ENCODE results near the gene DEGS2.
A peak's percentile ranks its signal among the peaks of the same experiment; 100 is the strongest.
"Not testable (repeated sequence)": the region's sequence is repeated elsewhere in the genome, so short reads cannot be mapped to it uniquely, and the experiment has no call there.

The DEGS2 gene

GRCh38 chr14:100178691-100179090, 19.2 kb upstream of the DEGS2 start:
- no peak for DNase-seq (ENCODE audit: low spot score)

DNA sequence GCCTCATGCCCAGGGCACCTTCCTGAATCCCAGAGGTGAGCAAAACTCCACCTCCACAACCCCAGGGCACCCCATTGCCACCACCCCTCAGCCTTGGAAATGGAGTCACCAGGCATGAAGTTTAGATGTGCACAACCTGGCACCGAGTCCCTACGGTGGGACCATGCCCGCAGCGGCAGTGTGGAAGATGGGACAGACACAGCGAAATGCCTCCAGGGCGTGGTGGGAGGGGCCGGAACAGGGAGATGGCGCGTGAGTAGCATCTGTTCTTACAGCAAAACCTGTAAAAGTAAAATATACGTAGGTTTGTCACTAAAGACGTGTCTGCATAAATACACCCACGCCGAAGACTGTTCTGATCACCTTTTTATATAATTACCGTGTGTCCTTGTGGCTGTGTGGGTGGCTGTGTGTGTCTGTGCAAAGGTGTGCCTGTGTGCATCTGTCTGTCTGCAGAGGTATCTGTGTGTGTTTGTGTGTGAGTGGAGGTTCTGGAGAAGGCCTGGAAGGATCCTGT, 17.4 kb upstream of the DEGS2 start:
- DNase-seq (ENCODE audit: low spot score), result no peak

- no peak for DNase-seq (ENCODE audit: low spot score)
Measured at GRCh38 chr14:100173353-100173752, 13.9 kb upstream of the DEGS2 start.

DNA sequence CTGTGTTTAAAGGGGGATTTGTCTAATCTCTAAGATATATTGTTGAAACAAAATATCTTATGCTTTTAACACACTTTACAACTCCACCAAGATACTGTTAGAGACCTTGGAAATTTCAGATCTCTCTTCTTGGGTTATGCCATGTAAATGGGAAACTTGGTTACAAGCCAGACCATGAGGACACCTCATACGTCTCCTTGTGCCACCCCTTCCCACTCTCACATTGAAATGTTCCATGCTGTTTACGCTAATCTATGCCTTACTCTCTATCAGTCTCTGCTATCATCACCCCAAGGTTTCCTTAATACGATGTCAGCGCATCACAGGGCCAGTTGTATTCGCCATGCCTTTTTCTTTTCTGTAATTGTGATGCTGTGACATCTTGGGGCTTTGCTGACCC, 13.4 kb upstream of the DEGS2 start:
- DNase-seq (ENCODE audit: low spot score), result no peak

GRCh38 chr14:100170880-100171279, 11.4 kb upstream of the DEGS2 start:
- no peak for DNase-seq (ENCODE audit: low spot score)

DNA sequence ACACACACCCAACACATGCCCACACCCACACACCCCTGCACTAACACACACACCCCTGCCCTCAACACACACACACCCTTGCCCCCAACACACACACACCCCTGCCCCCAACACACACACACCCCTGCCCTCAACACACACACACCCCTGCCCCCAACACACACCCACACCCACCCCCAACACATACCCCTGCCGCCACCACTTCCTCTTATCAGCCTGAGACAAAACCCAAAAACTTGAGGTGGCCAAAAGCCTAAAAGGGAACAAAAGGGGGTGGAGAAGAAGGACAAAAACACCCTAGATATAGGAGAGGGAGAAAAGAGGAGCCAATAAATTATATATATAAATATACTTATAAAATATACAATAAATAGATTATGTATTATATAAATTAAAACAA, 9.1 kb upstream of the DEGS2 start:
- DNase-seq (ENCODE audit: low spot score), result no peak

- DNase-seq (ENCODE audit: low spot score), result no peak
Measured at GRCh38 chr14:100165831-100166440, 6.5 kb upstream of the DEGS2 start.

DNA sequence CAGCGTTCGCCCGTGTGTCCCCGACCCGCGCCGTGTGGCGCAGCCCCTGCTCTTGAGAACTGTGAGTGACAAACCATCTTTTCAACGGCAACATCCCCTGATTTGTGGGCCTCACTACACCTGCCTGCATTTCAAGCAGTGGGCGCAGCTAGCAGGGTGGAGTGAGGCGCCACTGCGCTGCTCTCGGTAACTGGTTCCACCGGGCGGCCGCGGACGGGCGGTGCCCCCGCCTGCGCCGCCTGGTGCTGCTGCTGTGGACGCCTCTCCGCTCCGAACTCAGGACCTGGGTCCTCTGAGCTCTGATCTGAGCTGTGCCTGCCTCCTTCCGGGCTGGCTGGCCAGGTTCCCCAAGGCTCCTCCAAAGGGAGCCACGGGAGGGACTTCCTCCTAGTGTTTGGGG, 5.9 kb upstream of the DEGS2 start:
- DNase-seq (ENCODE audit: low spot score), result no peak

- DNase-seq (ENCODE audit: low spot score), result no peak
Measured at GRCh38 chr14:100160534-100160916, 1.1 kb upstream of the DEGS2 start.

- no peak for DNase-seq (ENCODE audit: low spot score)
Measured at GRCh38 chr14:100159865-100160533, 554 bp upstream of the DEGS2 start.

- no peak for DNase-seq (ENCODE audit: low spot score)
Measured at GRCh38 chr14:100158566-100159093, 815 bp downstream of the DEGS2 start.

DNA sequence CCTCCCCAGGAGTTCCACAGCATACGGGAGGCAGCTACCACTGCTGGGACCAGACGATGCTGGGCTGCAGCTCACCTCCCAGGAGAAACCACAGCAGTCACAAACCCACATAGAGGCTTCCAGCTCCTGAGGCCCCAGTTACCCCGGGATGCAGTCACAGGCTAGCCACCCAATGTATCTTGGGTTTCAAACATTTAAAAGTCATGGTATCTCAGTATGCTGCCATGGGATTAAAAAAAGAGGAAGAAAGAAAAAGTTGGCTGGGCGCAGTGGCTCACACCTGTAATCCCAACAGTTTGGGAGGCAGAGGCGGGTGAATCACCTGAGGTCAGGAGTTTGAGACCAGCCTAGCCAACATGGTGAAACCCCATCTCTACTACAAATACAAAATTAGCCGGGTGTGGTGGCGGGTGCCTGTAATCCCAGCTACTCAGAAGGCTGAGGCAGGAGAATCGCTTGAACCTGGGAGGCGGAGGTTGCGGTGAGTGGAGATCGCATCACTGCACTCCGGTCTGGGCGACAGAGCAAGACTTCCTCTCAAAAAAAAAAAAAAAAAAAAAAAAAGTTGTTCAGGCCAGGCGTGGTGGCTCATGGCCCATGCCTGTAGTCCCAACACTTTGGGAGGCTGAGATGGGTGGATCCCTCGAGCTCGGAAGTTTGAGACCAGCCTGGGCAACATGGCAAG, 1.8 kb downstream of the DEGS2 start:
- DNase-seq (ENCODE audit: low spot score), result not testable (repeated sequence)

DNA sequence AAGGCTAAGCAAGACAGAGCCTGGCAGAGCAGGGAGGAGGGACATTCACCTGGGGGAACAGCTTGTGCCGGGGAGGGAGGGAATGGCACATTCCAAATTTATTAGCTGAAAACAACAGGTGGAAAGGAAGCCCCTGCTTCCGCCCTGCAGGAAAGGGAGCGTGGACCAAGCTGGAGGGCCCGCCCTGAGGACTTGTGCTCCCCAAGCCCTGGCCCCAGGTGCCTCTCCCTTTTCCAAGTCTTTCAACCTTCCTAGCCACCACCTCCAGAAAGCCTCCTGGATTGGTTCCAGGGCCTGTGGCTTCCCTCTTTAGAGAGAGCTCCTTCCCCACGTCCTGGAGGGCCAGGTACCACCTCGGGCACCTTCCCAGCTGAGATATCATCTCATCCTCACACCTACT, 2.7 kb downstream of the DEGS2 start:
- DNase-seq (ENCODE audit: low spot score), result no peak

DNA sequence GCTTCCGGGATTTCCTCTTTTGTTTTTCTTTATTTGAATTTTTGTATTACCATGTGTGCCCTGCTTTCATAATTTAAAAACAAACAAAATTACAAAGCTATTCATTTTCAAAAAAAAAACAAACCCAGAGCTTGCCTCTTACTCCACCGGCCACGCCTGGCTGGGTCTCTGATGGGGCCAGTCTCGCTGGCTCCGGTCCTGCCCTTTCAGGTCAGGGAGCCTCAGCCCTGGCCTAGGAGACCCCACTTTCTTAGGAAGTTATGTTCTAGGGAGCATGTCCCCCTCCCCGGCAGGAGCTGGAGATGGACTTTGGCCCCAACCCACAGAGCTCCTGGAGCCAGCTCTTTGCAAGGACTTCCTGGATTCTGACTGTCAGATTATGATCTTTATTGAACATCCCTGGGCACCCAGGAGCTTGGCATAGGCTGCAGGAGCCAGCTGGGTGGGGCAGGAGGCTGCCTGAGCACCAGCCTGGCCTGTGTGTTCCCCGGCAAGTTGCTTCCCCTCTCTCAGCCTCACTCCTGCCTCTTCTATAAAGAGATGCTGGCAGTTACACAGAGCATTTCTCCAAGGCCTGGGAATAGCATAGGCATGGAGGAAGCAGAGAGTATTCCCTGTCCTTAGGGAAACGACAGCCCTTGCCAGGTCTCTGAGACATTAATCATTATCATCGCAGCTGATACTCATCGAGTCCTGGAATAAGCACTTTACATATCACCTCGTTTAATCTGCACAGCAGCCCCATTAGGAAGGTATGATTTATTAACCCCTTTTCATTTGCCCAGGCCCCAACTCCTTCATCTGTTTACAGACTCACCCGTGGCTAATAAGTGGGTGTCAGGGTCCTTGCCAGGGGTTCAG, 3.5 kb downstream of the DEGS2 start:
- DNase-seq (ENCODE audit: low spot score), result no peak

DNA sequence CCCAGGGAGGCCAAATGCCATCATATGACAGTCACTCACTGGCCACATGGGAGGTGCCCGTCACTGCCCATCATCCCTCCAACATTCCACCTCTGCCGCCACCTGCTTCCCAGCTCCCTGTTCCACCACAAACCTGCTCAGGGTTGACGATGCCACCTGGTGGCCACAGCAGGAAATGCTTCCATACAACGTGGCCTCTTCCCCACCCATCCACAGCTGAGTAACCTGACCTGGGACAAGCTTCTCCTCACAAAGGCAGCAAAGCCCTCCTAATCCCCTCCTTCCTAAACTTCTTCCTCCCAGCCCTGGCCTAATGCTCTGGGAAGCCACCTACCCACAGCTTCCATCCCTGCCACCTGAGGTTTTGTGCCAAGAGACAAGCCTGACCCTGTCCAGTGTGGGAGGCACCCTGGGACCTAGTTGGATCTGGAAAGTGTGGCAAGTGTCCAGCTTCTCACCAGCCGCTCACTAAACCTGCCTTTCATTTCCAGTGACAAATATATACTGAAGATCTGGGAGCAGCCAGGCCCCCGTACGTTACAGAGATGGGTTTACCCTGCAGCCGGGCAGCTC, 4.3 kb downstream of the DEGS2 start:
- DNase-seq (ENCODE audit: low spot score), result peak; percentile 81

GRCh38 chr14:100153560-100153959, 5.9 kb downstream of the DEGS2 start:
- no peak for DNase-seq (ENCODE audit: low spot score)

GRCh38 chr14:100152091-100152490, 7.4 kb downstream of the DEGS2 start:
- no peak for DNase-seq (ENCODE audit: low spot score)

DNA sequence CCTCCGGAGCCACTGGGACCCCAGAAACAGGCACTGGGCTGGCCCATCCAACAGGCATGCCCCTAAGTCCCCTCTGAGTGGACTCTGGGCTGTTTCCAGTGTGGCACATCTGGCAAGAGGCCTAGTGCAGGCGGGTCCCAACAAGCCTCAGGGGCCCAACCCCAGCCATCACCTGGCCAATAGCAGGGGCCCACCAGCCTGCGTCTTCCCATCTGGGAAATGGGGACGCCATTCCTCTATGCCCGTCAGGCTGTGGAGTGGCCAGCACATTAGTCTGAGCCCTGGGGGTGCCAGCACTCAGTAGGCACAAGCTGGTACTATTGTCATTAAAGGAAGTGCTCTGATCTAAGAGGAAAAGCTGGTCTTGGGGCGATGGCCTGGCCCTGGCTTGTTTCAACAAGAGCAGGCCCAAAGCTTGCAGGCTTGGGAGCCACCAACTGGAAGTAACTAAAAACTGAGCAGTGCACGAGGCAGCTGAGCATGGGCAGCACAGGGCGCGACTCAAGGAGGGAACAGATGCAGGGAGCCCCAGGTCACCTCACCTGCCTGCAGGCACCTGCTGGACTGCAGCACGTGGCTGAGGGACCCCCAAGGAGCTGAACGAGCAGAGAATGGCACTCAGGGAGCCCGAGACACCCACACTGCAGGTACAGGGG, 8.4 kb downstream of the DEGS2 start:
- no peak for DNase-seq (ENCODE audit: low spot score)

DNA sequence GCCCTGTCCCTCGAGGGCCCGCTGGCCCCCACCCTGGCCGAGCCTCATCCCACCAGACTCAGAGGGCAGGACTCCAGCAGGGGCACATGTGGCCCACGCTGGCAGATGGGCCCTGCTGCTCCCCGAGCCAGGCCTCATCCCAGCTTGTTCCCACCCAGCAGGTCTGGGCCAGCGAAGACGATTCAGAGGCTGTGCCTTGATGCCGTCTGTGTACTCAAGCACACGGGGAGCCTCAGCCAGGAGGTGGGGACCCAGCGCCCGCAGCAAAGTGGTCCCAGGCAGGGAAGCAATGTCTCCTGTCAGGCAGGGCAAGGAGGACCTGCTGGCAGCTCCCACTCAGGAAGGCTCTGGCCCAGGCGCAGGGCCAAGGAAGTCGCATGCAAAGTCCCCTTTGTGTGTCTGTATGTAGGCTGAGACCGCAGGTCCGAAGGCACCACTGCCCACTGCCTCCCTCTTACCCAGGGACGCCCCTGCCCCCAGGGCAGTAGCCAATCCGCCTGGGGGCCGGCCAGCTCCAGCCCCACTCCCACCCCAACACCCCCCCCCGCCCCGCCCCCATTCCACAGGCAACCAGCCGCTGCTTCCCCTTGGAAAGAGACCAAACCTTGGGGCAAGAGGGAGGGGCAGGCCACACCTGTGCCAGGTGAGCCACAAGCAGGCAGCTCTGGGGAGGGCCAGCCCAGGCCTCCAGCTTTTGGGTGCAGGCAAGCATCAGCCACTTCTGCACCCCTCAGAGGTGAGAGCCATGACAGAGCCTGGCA, 9.4 kb downstream of the DEGS2 start:
- no peak for DNase-seq (ENCODE audit: low spot score)

Measured in ecto neural progenitor cell (in vitro differentiated cells).